Body of pancreas (tissue), 4 donors: ENCODE results near the gene EDDM3A. TPM values are rescaled to one million over a fixed set of nuclear protein-coding genes. Genes with fewer than 3 reads are reported as not detected.
A peak's percentile ranks its signal among the peaks of the same experiment; 100 is the strongest.

Experiments
- ATAC-seq: fragments of 150-250 bp; one replicate; pipeline ENCODE4 v1.9.1; 2016
- DNase-seq, 4 donors: peaks; one replicate each; pipeline ENCODE4 v3.0.0-alpha.2; 2019
- H3K27ac ChIP-seq, 4 donors: fragments of 200-600 bp; sonication (generic); 1 replicate in 3 of 4; 2 replicates in 1 of 4; pipeline versions ENCODE4 v1.5.1 to v1.6.1; 2016 to 2019; ENCODE audit warnings: mild to moderate bottlenecking in 1 of 4, mixed read lengths in 1 of 4, moderate library complexity in 1 of 4
- H3K27me3 ChIP-seq, 2 donors: fragments of 200-600 bp; sonication (generic); one replicate each; pipeline ENCODE4 v1.6.0; 2016; ENCODE audit warnings: mild to moderate bottlenecking in 1 of 2
- H3K36me3 ChIP-seq, 2 donors: fragments of 200-600 bp; sonication (generic); replicated peaks in 1 of 2; 2 replicates each; pipeline ENCODE4 v1.5.1; 2016; ENCODE audit warnings: low read depth in 2 of 2; ENCODE audit not compliant: insufficient read depth in 1 of 2
- H3K4me1 ChIP-seq: fragments of 200-600 bp; sonication (generic); one replicate; pipeline ENCODE4 v1.6.0; 2016
- H3K4me3 ChIP-seq, 2 donors: fragments of 200-600 bp; sonication (generic); 1 replicate in 1 of 2; 2 replicates in 1 of 2; pipeline ENCODE4 v1.5.1; 2016 to 2019
- H3K9me3 ChIP-seq, 3 donors: fragments of 200-600 bp; sonication (generic); 1 replicate in 2 of 3; 2 replicates in 1 of 3; pipeline ENCODE4 v1.5.1; 2016
- CTCF ChIP-seq, 7 experiments: fragments of 450-650 bp in 4 of 7; fragments of 200-600 bp in 3 of 7; sonication (generic) in 3 of 7; IDR thresholded peaks; one replicate each; pipeline ENCODE4 v1.5.1; 2016 to 2019; ENCODE audit warnings: antibody characterized with exemption in 7 of 7
- POLR2A ChIP-seq, 3 donors: fragments of 450-650 bp; IDR thresholded peaks; one replicate each; pipeline ENCODE4 v1.6.1; 2016; ENCODE audit warnings: antibody characterized with exemption in 3 of 3, mild to moderate bottlenecking in 2 of 3
- WGBS, 2 donors: methylation state at CpG; one replicate each; pipeline ENCODE4 v1.1.5; 2017; 5-methylcytosine and 5-hydroxymethylcytosine counted together
- intact Hi-C: fragments of 100-400 bp; cut with DNase I; formaldehyde crosslinking; loops from one replicate; pipeline ENCODE4 v1.15.1; 2023
- total RNA-seq, 2 donors: library from RNA; depleted of rRNA; stranded (reverse); fragments of >200 nt; gene quantifications; one replicate each; pipeline ENCODE4 v1.1.0, GENCODE V29; 2016

EDDM3A gene, protein sequence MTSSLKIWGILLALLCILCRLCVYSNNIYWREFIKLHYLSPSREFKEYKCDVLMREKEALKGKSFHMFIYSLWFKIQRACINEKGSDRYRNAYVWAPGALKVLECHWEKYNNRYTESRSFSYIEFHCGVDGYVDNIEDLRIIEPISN
- not detected for total RNA-seq

GRCh38 chr14:20745571-20746358 lies at the start of gene EDDM3A:
EDDM3A (plus strand) TSS chr14:20745887; CDS start chr14:20747581, 1,694 bp downstream.
- no peak for DNase-seq
- H3K4me1 ChIP-seq: no peaks in the 10 kb centered on the region
- WGBS, 2 donors: 83 to 85% methylated on average over 6 of the region's 6 CpGs
- H3K36me3 ChIP-seq: no peaks in the 10 kb centered on the region
- no peak within 1 kb of the TSS for H3K4me3 ChIP-seq
- no peaks in the 10 kb centered on the region for H3K9me3 ChIP-seq
- H3K27me3 ChIP-seq: no peaks in the 10 kb centered on the region
- intact Hi-C loops: no loop called here
- TF ChIP-seq POLR2A (IDR thresholded peaks at IDR 0.05) (no peak), CTCF (IDR thresholded peaks at IDR 0.05) (no peak)
- ATAC-seq: no peak
- no peak within 1 kb of the TSS for H3K27ac ChIP-seq

GRCh38 chr14:20696764-20697163 lies 48.9 kb upstream of the EDDM3A start:
- no peaks in the 10 kb centered on the region for H3K4me1 ChIP-seq
- WGBS, 2 donors: 74 to 81% methylated on average over 5 of the region's 5 CpGs
- TF ChIP-seq POLR2A (IDR thresholded peaks at IDR 0.05) (no peak), CTCF (IDR thresholded peaks at IDR 0.05) (no peak)
- no peaks in the 10 kb centered on the region for H3K27me3 ChIP-seq
- intact Hi-C loops: loop anchor here (5.0 kb wide), 1 partner anchor 161 kb away; no protein-coding TSS in a partner anchor
- DNase-seq: no peak
- H3K4me3 ChIP-seq: no peak overlapping the region
- H3K36me3 ChIP-seq: peaks cover 0 to 6% of the 10 kb centered on the region in 2 donors
- H3K9me3 ChIP-seq: no peaks in the 10 kb centered on the region
- no peak overlapping the region for H3K27ac ChIP-seq
- ATAC-seq: no peak

DNA sequence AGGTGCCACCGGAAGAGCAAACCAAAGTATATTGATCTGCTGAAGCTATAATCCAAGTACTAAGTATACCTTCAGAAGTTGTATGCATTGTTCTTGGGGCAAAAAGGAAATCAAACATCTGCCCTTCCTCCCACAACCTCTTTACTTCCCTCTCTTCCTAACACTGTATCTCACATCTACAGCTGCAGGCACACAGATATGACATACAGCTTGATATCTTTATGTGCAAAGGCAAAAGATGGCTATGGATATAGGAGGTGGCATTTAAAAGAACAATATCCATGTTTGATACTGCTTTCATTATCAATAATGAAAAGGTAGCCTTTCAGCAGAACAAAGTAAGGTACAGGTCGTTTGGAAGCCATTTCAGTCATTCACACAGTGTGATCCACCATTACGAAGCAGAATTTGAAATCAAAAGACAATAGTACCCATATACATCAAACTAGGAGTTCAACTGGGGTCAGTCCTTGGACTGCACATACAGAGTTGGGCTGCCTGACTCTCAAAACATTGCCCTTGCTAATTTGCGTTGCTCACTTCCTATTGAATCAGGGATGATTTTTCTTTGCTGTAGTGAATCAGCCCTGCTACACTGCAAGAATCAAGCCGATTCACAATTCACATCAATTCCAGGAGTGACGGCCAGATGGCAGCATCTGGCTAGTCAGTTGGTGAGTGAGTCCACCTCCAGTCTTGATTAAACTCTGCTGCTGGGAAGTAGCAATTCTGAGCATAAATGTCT lies 48.2 kb upstream of the EDDM3A start:
- Histone ChIP-seq H3K27me3 (no peaks in the 10 kb centered on the region), H3K9me3 (no peaks in the 10 kb centered on the region), H3K4me3 (no peak overlapping the region), H3K4me1 (no peaks in the 10 kb centered on the region), H3K36me3 (peaks cover 0 to 6% of the 10 kb centered on the region in 2 donors), H3K27ac (no peak overlapping the region)
- DNase-seq: peak; percentile 64 to 79 (median 76)
- ATAC-seq: peak; percentile 87
- 31 to 36% methylated on average over 6 of the region's 6 CpGs for WGBS, 2 donors
- TF ChIP-seq POLR2A (IDR thresholded peaks at IDR 0.05) (no peak), CTCF (IDR thresholded peaks at IDR 0.05) (peak; percentile 35 to 83 (median 79))
- intact Hi-C loops: loop anchor here (5.0 kb wide), 1 partner anchor 160 kb away; no protein-coding TSS in a partner anchor

- Histone ChIP-seq H3K4me1 (no peaks in the 10 kb centered on the region), H3K27me3 (no peaks in the 10 kb centered on the region), H3K9me3 (no peaks in the 10 kb centered on the region), H3K36me3 (peaks cover 0 to 6% of the 10 kb centered on the region in 2 donors), H3K27ac (no peak overlapping the region), H3K4me3 (no peak overlapping the region)
- ATAC-seq (no peak), DNase-seq (no peak)
- TF ChIP-seq CTCF (IDR thresholded peaks at IDR 0.05): no peak
- intact Hi-C loops: loop anchor here (5.0 kb wide), 1 partner anchor 159 kb away; no protein-coding TSS in a partner anchor
Observed at GRCh38 chr14:20698018-20698329, 47.7 kb upstream of the EDDM3A start.
